Endothelial cell of umbilical vein (primary cell): ENCODE data around the gene COL4A1. TPM values are rescaled to one million over a fixed set of nuclear protein-coding genes. Genes with fewer than 3 reads are reported as not detected.

Source experiments
- BruUV-seq: library from RNA; stranded (reverse); fragments of 400-500 nt; replicated peaks from 2 replicates; lab custom pipeline; 2021; lab: Mats Ljungman, UMichigan
- CTCF ChIA-PET: fragments of 300-600, 350-600 bp; sonication (Branson Sonifier 250); formaldehyde crosslinking; loops from one replicate; lab custom pipeline; 2021; ENCODE audit warnings: antibody characterized with exemption, inconsistent platforms; lab: Charles Lee
- POLR2A ChIA-PET: fragments of 300-600, 350-600 bp; sonication (Branson Sonifier 250); formaldehyde crosslinking; loops from one replicate; lab custom pipeline; 2021; ENCODE audit warnings: antibody characterized with exemption, inconsistent platforms; lab: Charles Lee
- DNase-seq: peaks from one replicate; pipeline ENCODE4 v3.0.0-alpha.2; 2011; ENCODE audit warnings: low read depth, low spot score
- FAIRE-seq: peaks from 2 replicates; lab custom pipeline; 2011; peaks lifted over from hg19 to GRCh38; lab: Jason Lieb, UNC
- H2AFZ ChIP-seq: 2 replicates; pipeline ENCODE4 v1.6.0; 2012; ENCODE audit warnings: low read depth, low read length, control low read depth, inconsistent platforms
- H3K27ac ChIP-seq: 2 replicates; pipeline ENCODE4 v1.5.1; 2011; ENCODE audit warnings: low read depth, mild to moderate bottlenecking, control low read depth, low read length, moderate library complexity; ENCODE audit not compliant: insufficient read depth
- H3K27me3 ChIP-seq, 2 experiments: 2 replicates each; pipeline versions ENCODE4 v1.6.0 to v1.6.1; 2011; ENCODE audit warnings: low read length in 2 of 2, mixed read lengths in 1 of 2; ENCODE audit not compliant: control insufficient read depth in 2 of 2, insufficient read depth in 2 of 2
- H3K36me3 ChIP-seq, 2 experiments: 2 replicates in 1 of 2; 3 replicates in 1 of 2; pipeline ENCODE4 v1.5.1; 2011; ENCODE audit warnings: low read length in 2 of 2, mild to moderate bottlenecking in 1 of 2, moderate library complexity in 1 of 2; ENCODE audit not compliant: control insufficient read depth in 2 of 2, insufficient read depth in 2 of 2; ENCODE audit errors: extremely low read depth in 1 of 2
- H3K4me1 ChIP-seq: 3 replicates; pipeline ENCODE4 v1.5.1; 2011; ENCODE audit warnings: mild to moderate bottlenecking, low read length; ENCODE audit not compliant: control insufficient read depth, insufficient read depth; ENCODE audit errors: extremely low read depth
- H3K4me2 ChIP-seq: 2 replicates; pipeline ENCODE4 v1.6.1; 2011; ENCODE audit warnings: low read length, control low read depth, mixed read lengths; ENCODE audit not compliant: insufficient read depth
- H3K4me3 ChIP-seq, 3 experiments: fragments of 200-600 bp in 1 of 3; sonication (generic), shearing (Covaris generic) in 1 of 3; replicated peaks in 1 of 3; 2 replicates each; pipeline ENCODE4 v1.5.1; 2011 to 2016; ENCODE audit warnings: control low read depth in 3 of 3, low read length in 3 of 3, mild to moderate bottlenecking in 2 of 3, inconsistent platforms in 1 of 3, low read depth in 1 of 3, moderate library complexity in 1 of 3; ENCODE audit not compliant: insufficient read depth in 1 of 3
- H3K79me2 ChIP-seq: 2 replicates; pipeline ENCODE4 v1.6.0; 2012; ENCODE audit warnings: low read length, inconsistent platforms; ENCODE audit not compliant: control insufficient read depth, insufficient read depth
- H3K9ac ChIP-seq: replicated peaks from 2 replicates; pipeline ENCODE3; 2011; ENCODE audit warnings: low read length, control low read depth; ENCODE audit not compliant: insufficient read depth; ENCODE audit errors: extremely low read depth
- H3K9me1 ChIP-seq: replicated peaks from 3 replicates; pipeline ENCODE4 v1.6.0; 2011; ENCODE audit warnings: mild to moderate bottlenecking, low read length; ENCODE audit not compliant: control insufficient read depth, insufficient read depth; ENCODE audit errors: extremely low read depth
- H3K9me3 ChIP-seq: replicated peaks from 2 replicates; pipeline ENCODE4 v1.5.1; 2012; ENCODE audit warnings: low read length, inconsistent platforms; ENCODE audit not compliant: control insufficient read depth, insufficient read depth
- H4K20me1 ChIP-seq: replicated peaks from 2 replicates; pipeline ENCODE3; 2011; ENCODE audit warnings: mild to moderate bottlenecking, low read length; ENCODE audit not compliant: control insufficient read depth, insufficient read depth; ENCODE audit errors: extremely low read depth
- CTCF ChIP-seq, 2 donors: IDR thresholded peaks; 1 replicate in 1 of 2; 2 replicates in 1 of 2; pipeline ENCODE4 v1.5.1; 2011; ENCODE audit warnings: low read length in 2 of 2, mild to moderate bottlenecking in 2 of 2, moderate library complexity in 2 of 2, control low read depth in 1 of 2, inconsistent platforms in 1 of 2, low read depth in 1 of 2; ENCODE audit not compliant: insufficient read depth in 1 of 2; ENCODE audit errors: extremely low read depth in 1 of 2
- EZH2 ChIP-seq: IDR thresholded peaks from 2 replicates; pipeline ENCODE4 v1.6.1; 2012; ENCODE audit warnings: borderline replicate concordance, low read depth, mild to moderate bottlenecking, moderate library complexity, low read length, inconsistent platforms; ENCODE audit not compliant: severe bottlenecking
- FOS ChIP-seq: IDR thresholded peaks from 2 replicates; pipeline ENCODE4 v1.6.1; 2011; ENCODE audit warnings: mild to moderate bottlenecking, low read length, moderate library complexity, borderline replicate concordance; ENCODE audit not compliant: insufficient read depth
- GATA2 ChIP-seq: IDR thresholded peaks from 2 replicates; pipeline ENCODE4 v1.7.0; 2011; ENCODE audit warnings: low read depth, mild to moderate bottlenecking, moderate library complexity, mixed read lengths, low read length; ENCODE audit not compliant: insufficient read length, insufficient read depth
- JUN ChIP-seq: IDR thresholded peaks from 2 replicates; pipeline ENCODE4 v1.6.1; 2011; ENCODE audit warnings: borderline replicate concordance, low read depth; ENCODE audit not compliant: insufficient read length, insufficient read depth
- MAX ChIP-seq: IDR thresholded peaks from 2 replicates; pipeline ENCODE4 v1.6.1; 2011; ENCODE audit not compliant: insufficient read depth, insufficient read length
- POLR2A ChIP-seq: IDR thresholded peaks from 2 replicates; pipeline ENCODE4 v1.6.1; 2012; ENCODE audit warnings: low read depth, mild to moderate bottlenecking, control low read depth, low read length
- POLR2AphosphoS5 ChIP-seq: IDR thresholded peaks from 2 replicates; pipeline ENCODE4 v1.6.1; 2012; ENCODE audit warnings: low read depth, mild to moderate bottlenecking, control low read depth, low read length, moderate library complexity; ENCODE audit not compliant: insufficient read depth
- dilution Hi-C: fragments of 300-500 bp; cut with MboI; formaldehyde crosslinking; loops from one replicate; pipeline ENCODE4 v1.15.0; 2019; ENCODE audit warnings: low sequenced_read_pairs; ENCODE audit not compliant: extremely low pct_ligation_motif_present
- intact Hi-C: fragments of 100-400 bp; cut with micrococcal nuclease; formaldehyde crosslinking; loops from one replicate; pipeline ENCODE4 v1.10.0; 2022
- polyA plus RNA-seq, 4 experiments: library from polyadenylated mRNA; depleted of rRNA in 3 of 4; stranded (reverse) in 3 of 4; unstranded in 1 of 4; fragments of >200 nt; gene quantifications; 2 replicates each; pipeline versions ENCODE4 v1.2.1 to v1.2.3, GENCODE V29; 2011 to 2012; ENCODE audit warnings: missing spikeins in 1 of 4
- total RNA-seq: library from RNA; stranded (reverse); gene quantifications from 2 replicates; pipeline ENCODE4 v1.2.3, GENCODE V29; 2021

The COL4A1 gene
- total and polyA plus RNA-seq, 2 donors (not counting 3 experiments of a cell fraction or from before 2014, with no cell fraction given): 384 to 1,119 TPM

- no peak overlapping the region for H3K4me3 ChIP-seq
- peaks cover 0 to 3% of the 10 kb centered on the region in 2 experiments for H3K27me3 ChIP-seq
- no peak overlapping the region for H3K4me2 ChIP-seq
- no peaks in the 10 kb centered on the region for H3K36me3 ChIP-seq
- H2AFZ ChIP-seq: no peak overlapping the region
- POLR2A ChIA-PET: no interaction called here
- DNase-seq (peak; percentile 46), FAIRE-seq (peak; percentile 55)
- no peaks in the 10 kb centered on the region for H3K4me1 ChIP-seq
- H3K9ac ChIP-seq: no peak overlapping the region
- no TSS peak for BruUV-seq
- no peaks in the 10 kb centered on the region for H3K9me3 ChIP-seq
- no peaks in the 10 kb centered on the region for H3K9me1 ChIP-seq
- intact Hi-C loops: loop anchor here (1.0 to 2.0 kb wide), 4 partner anchors 30 to 1786 kb away; no protein-coding TSS in a partner anchor
- dilution Hi-C loops: no loop called here
- no peaks in the 10 kb centered on the region for H4K20me1 ChIP-seq
- TF ChIP-seq POLR2AphosphoS5 (no peak), EZH2 (no peak), GATA2 (no peak), FOS (no peak), POLR2A (no peak), JUN (no peak), MAX (no peak), CTCF (IDR thresholded peaks at IDR 0.05; ENCODE audit: extremely low read depth in 1 of 2, insufficient read depth in 1 of 2, low read depth in 1 of 2, low read length in 2 of 2) (peak; percentile 25 to 68)
- no peaks in the 10 kb centered on the region for H3K79me2 ChIP-seq
- CTCF ChIA-PET: interaction anchor here (1.2 to 2.4 kb wide), 2 partner anchors 19 to 1148 kb away, joined by 4 to 9 read pairs; no protein-coding TSS in a partner anchor
- H3K27ac ChIP-seq: no peak overlapping the region
Measured at GRCh38 chr13:110108348-110109139, 198.4 kb downstream of the COL4A1 start.
